HG03139 (cell line): ENCODE data around the gene CETN3.
"Not testable (repeated sequence)": the region's sequence is repeated elsewhere in the genome, so short reads cannot be mapped to it uniquely, and the experiment has no call there.

Experiments used
- ATAC-seq: cut with Tn5 transposase; IDR thresholded peaks from one replicate; pipeline ENCODE4 v1.9.1; 2021; ENCODE audit not compliant: unreplicated experiment

Gene CETN3

DNA sequence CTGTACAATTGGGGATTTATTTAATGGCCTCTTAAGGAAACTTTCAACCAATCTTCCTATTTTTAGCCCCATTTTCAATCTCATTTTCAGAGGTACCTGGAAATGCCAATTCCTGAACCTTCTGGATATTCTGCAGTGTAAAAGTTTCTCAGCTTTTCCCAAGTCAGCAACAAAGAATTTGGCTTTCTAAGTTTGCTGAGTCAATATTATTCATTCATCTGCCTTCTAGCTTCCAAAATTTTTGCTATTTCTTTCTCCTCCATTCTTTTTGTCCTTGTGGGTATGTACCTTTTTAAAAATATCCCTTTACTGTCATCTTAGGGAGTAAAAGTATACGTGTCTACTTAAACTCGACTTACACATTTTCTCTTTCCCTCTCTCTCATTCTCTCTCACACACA lies 25.7 kb downstream of the CETN3 start:
- ATAC-seq = no peak

DNA sequence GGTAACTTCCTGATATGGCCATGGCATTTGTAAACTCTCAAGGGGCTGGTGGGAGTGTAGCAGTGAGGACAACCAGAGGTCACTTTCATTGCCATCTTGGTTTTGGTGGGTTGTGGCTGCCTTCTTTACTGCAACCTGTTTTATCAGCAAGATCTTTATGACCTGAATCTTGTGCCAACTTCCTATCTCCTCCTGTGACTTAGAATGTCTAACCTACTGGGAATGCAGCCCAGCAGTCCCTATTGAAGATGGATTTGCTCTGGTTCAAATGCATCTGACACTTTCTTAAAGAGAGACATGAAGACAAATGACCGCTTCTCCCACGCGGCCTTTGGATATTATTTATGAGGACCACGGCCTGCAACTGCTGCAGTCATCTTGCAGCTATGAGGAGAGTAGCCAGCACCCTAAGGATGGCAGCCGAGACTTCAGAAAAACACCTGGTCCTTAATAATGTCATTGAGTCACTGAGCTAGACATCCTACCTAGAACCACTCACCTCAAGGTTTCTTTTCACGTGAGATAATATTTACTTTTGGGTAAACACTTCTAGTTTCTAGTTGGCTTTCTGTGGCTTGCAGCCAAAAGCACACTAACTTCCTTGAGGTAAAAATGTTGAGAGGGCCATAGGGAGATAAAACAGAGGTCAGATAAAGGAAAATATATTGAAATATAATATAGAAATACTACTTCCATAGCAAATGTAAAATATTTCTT lies 28.2 kb downstream of the CETN3 start:
- ATAC-seq = no peak

DNA sequence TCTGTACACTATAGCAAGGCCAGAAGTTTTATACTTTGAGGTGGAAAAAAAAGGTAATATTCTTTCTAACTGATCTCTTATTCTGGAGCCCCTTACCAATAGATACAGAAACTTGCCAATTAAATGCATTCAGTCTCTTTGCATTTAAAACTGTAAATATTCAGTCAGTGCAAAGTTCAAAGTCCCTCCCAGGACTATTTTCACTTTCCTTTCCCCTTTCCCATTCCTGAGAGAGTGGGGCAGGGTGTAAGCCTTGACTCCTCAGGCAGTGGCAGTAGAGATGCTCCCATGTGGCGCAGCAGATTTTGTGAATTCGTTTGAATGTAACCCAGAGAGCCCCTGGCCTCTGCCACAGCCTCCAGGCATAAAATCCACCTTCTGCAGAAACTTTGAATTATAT lies 29.9 kb downstream of the CETN3 start:
- no peak for ATAC-seq

DNA sequence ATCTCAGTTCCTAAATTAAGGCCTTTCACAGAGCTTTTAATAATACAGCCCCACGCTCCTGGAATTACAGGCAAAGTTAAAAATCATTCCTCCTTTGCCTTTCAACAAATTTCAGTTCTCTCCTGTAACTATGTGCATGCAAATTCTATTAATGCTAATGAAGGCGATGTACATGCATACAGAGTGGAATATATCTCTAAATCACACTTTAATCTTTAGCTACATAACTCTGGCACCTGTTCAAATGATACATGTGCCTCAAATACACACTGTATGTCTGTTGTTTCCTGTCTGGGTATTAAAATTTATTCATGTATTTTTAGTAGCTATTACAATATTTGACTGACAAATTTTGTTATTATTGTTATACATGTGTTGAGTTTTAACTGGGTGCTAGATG lies 30.8 kb downstream of the CETN3 start:
- ATAC-seq = no peak

DNA sequence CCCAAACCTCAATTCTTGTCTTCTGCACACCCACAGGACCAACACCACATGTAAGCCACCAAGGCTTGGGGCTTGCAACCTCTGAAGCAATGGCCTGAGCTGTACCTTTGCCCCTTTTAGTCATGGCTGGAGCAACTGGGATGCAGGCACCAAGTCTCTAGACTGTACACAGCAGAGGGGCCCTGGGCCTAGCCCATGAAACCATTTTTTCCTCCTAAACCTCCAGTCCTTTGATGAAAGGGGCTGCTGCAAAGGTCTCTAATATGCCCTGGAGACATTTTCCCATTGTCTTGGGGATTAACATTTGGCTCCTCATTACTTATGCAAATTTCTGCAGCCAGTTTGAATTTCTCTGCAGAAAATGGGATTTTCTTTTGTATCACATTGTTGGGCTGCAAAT lies 38.3 kb downstream of the CETN3 start:
- ATAC-seq = not testable (repeated sequence)

DNA sequence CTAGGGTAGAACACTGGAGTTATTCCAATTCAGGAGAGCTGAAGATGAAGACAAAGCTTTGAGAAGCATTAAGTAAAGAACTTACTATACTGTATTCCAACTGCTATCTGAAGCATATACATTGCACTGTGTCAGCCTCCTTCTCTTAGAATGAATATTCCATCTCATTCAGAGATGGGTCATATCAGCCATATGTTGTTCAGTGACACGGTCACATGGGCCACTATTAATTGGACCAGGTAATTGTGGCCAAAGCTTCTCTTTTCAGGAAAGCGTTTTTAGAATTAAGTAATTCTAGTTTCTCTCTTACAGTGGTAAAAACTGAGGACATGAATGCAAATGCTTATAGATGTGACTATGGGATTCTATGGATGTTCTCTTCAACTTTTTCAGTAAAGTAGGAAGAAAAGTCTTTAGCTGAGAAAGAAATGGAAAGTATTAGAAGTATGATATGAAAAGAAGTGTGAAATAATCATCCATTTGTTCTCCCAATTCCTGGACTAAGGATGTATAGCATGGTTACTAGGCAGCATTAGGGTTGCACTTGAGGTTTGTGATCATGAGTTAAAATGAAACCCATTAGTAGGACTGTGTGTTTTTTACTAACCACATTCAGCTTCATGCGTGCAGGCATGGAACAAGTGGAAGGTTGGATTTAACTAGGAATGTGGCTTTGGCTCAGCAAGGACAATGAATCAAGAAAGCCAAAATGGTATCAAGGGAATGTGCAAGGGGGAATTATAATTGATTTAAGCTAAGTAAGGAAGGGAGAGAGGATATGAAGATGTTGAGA lies 40.9 kb downstream of the CETN3 start:
- peak; percentile 60 for ATAC-seq

DNA sequence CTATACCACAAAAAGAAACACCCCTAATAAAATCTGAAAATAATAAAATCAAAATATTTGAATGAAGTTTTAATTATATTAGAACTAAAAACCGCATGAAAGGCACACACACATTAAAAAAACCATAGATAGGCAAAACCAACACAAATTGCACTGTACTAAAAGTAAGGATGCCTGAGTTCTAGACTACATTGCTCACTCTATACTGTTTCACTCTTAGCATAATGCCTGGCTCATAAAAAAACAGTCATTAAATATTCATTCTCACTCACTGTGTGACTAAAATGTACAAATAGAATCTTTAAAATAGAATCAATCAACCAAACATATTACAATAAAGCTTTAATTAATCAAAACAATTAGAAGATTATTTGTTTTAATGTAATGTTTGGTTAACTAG lies 41.7 kb downstream of the CETN3 start:
- ATAC-seq = no peak

DNA sequence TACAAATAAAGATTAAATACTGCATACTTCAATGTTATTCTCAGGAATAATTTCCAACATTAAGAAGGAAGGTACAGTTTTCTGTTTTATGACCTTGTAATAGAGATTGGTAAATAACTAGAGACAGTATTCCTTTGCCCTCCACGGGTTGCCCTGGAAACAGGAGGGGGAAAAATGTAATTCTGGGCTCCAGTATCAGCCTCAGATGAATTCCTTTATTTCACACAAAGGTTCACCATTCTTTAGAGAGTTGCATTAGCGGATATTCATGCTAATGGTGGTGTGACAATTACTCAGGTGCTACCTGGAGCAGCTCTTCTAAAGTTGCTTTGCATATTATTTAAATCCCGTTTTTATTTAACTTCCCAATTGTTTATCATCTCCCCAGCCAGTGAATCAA lies 42.6 kb downstream of the CETN3 start:
- no peak for ATAC-seq

DNA sequence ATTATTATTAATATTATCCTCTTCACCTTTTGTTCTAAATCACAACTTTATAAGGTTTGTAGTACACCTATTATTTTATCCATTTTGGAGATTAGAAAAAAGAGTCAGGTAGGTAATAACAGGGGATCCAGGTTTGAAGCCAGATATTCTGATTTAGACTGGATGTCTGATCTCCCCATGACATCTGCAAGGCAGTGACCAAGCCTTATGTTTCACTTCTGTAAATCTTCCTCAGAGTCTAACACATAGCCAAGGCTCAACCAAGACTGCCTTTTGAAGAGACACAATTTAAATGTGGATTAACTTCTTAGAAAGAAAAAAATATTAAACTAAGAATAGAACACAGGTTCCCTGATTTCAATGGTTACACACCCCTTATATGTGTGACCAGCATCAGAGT lies 44.2 kb downstream of the CETN3 start:
- ATAC-seq = no peak

DNA sequence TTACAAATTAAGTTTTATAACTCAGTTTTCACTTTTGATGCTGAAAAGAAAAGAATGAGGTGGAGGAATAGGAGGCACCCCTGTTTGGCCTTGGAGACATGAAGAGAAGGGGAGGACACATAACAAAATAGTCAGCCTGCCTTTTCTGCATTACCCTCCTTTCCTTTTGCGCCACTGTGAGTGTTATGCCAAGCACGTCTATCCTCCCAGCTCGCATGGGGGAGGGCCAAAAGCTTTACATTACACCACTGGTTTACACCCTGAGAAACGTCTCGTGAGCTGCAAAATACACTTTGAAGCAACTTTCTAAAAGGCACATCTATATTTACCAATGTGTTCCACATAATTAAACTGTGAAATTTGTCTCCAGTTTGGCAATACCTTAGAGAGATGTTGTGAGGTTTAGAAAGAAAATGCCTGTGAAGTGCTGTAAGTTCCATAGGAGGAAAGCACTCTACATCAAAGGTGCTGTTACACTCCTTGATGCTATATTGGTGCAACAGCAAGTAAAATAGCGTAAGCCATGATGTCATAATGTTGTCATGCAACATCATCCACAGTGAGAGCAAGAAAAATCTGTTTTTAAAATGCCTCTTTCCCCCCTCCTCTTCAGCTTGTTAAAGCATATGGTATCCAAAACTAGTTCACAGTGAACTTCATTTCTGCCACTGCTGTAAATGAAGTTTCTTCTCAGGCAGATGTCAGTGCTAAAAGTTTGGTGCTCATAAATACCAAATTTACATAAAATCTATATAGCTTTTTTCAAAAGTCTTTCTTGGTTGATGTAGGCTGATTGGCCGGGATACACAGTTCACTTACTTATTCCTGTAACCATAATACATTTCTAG lies 50.3 kb downstream of the CETN3 start:
- ATAC-seq = no peak

DNA sequence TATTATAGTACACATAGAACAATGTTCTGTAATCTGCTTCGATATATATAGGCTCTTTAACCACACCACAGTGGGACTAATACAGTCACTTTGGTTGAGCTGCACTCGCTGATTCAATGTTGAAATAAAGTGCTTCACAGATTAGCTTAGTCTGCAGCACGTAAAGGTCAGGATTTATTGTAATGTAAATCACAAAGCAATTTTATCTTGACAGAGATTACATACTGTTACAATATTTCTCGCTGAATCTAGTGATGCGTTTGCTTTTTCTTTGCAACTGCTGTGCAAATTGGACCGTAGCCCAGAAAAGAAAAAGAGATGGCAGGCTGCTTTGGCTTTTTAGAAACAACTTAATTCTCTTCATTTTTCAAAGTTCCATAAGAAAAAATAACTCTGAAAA lies 52.9 kb downstream of the CETN3 start:
- ATAC-seq = no peak

DNA sequence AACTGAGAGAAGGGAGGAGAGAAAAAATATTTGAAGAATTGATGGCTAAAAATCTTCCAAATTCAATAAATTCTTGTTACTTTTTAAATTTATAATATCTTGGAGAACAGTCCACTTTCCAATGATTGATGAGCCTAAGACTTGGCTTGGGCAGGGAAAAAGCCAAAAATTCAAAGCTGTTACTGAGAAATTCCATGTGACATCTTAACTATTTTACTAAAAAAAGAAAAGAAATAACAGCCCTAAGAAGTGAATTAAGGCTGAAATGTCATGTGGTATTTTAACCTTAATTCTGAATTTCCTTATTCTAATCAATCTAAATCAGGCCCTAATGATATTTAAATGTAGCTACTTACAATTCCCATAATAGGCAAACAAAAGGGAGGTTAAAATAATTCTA lies 53.4 kb downstream of the CETN3 start:
- ATAC-seq = no peak

DNA sequence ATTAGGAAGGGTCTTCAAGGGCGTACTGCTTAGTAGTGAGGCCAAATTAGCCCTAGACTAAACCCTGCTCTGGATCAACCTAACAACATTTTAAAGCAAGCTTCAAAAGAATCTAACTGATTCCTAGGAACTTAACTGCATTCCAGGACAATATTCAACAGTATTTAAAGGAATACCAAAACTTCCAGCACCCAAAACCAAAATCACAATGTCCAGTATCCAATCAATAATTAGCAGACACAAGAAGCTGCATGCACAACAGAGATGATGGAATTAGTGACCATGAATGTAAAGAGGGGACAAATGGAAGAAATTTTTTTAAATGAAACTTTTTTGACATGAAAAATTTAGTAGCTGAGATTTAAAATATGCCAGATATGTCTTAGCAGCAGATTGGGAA lies 53.9 kb downstream of the CETN3 start:
- ATAC-seq = no peak

DNA sequence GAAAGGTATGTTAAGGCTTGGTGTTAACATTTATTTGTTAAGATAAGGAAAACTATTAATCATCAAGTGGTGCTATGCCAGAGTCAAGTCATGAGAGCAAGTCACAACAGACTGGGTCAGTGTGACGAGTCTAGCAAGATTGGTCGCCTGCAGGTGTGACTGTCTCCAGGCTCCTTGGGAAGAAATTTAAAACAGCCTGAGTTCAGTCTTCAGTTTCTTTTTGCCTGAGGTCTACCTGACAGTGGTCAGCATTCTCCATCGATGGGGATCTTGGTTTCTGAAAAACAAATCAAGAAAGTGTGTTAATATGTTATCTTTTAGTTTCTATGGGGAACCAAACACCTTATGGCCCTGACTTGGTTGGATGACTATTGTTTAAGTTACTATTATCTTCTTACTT lies 56.3 kb downstream of the CETN3 start:
- peak; percentile 92 for ATAC-seq

DNA sequence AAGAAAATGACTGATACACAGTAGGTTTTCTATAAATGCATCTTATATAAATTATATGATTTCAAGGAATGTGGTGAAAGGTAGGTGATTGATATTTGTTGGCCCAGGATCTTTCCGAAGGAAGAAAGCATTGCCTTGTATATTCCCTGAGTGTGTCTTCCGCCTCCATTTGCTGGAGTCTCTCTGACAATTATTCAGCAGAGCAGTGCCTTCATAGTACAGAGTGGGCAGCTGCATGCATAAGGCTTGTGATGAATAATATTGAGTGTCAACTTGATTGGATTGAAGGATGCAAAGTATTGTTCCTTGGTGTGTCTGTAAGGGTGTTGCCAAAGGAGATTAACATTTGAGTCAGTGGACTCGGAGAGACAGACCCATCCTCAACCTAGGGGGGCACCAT lies 58.5 kb downstream of the CETN3 start:
- no peak for ATAC-seq

DNA sequence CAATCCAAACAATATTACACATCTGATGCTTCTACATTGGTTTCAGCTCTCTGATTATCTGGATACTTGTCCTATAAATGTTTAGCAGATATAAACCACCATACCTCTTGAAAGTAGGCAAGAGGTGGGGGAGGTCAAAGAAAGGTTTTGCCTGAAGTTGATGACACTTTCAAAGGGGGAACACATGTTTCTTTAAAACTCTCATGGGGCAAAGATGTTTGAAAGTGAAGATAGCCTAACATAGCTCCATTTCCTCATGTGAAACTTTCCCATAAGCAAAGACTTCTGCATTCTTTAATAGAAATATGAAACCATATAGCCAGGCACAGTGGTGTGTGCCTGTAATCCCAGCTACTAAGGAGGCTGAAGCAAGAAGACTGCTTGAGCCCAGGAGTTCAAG lies 62.1 kb downstream of the CETN3 start:
- no peak for ATAC-seq

DNA sequence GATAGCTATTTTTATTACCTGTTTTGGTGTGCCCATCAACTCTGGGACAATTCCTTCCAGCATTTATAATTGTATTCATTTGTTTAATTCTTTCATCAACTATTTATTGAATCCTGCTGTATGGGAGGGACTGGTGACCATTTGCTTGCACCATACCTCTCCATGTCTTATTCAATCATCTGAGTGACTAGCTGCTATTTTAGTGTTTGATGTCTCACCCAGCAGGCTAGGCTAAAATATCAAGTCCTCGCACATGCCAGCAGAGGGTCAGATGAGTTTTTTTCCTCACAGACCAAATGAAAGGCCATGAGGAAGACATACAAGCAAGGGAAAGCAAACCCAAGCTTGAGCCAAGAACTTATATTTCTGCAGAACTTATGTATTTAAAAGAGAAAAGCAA lies 63.9 kb downstream of the CETN3 start:
- no peak for ATAC-seq

DNA sequence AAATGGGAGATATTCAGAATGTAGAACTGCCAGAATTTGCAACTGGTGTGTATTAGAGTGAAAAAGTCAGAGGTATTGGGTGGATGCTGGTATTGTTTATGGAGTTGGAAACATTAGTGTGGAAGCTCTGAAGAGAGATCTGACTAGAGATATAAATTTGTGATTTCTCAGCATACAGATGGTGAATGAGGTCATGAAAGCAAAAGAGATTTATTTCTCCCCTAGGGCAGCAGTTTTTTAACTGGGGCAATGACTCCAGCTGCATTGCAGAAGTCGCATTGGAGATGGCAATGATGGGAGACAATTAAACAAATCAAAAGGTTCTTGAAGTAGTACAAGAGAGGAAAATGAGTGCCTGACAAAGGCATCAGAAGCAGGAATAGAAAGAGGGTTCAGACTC lies 64.9 kb downstream of the CETN3 start:
- ATAC-seq = no peak

DNA sequence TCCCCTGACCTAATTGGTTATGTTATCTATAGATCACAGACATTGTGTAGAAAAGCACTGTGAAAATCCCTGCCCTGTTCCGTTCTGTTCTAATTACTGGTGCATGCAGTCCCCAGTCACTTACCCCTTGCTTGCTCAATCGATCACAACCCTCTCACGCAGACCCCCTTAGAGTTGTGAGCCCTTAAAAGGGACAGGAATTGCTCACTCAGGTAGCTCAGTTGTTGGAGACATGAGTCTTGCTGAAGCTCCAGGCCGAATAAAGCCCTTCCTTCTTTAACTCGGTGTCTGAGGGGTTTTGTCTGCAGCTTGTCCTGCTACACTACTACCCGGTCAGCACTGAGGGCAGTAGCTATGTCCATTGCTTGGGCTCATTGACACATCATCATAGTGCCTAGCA lies 65.8 kb downstream of the CETN3 start:
- ATAC-seq = not testable (repeated sequence)

DNA sequence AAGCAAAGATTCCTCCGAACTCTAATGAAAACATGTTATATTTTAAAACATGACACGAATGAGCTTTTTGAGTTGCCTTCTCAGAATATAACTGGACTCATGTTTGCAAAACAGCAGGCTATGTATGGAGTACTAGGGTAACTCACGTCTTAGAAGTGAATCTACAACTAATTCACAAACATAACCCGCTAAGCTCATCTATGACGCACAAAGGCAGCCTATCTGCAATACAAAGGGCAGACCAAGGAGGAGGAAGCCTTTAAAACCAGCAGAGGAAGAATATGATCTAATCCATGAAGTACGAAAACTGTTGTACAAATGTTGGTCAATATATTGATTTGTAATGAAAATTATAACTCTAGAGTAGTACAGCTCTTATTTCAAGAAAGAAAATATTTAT lies 67.0 kb downstream of the CETN3 start:
- ATAC-seq = no peak
